HCT116 (cell line): Measurements from ENCODE around the gene MAX. TPM values are rescaled to one million over a fixed set of nuclear protein-coding genes. Genes with fewer than 3 reads are reported as not detected.

Experiments used
- ATAC-seq: fragments of 200-7000 bp; cut with Tn5 transposase; 2 replicates; pipeline ENCODE4 v1.9.1; 2020; ENCODE audit warnings: mild to moderate bottlenecking, moderate library complexity
- BruUV-seq: library from RNA; stranded (reverse); fragments of 400-500 nt; replicated peaks from 2 replicates; lab custom pipeline; 2021; lab: Mats Ljungman, UMichigan
- CTCF ChIA-PET: fragments of 300-600 bp; sonication (Branson Sonifier 250); formaldehyde crosslinking; loops from one replicate; lab custom pipeline; 2021; ENCODE audit warnings: antibody characterized with exemption; lab: Charles Lee
- POLR2A ChIA-PET: fragments of 300-600, 350-600 bp; sonication (Branson Sonifier 250); formaldehyde crosslinking; loops from one replicate; lab custom pipeline; 2021; ENCODE audit warnings: antibody characterized with exemption; lab: Charles Lee
- RAD21 ChIA-PET, 2 experiments: fragments of 300-600 bp; sonication (Branson Sonifier 250); formaldehyde crosslinking; loops; one replicate each; lab custom pipeline; 2023; ENCODE audit warnings: low total read pairs in 2 of 2; ENCODE audit not compliant: uncharacterized antibody in 2 of 2, unreplicated experiment in 2 of 2, low non-redundant PET in 1 of 2; lab: Charles Lee
- DNase-seq: peaks from one replicate; pipeline ENCODE4 v3.0.0-alpha.2; 2010; ENCODE audit warnings: low read depth, low spot score
- H2AFZ ChIP-seq: fragments of 200-600 bp; shearing (Covaris generic), sonication (generic); 2 replicates; pipeline ENCODE4 v1.6.1; 2017; ENCODE audit warnings: low read depth, mixed run types, mixed read lengths, antibody characterized with exemption, low read length; ENCODE audit not compliant: poor library complexity, severe bottlenecking
- H3K27ac ChIP-seq: 2 replicates; pipeline ENCODE4 v1.5.1; 2012; ENCODE audit warnings: low read depth, low read length
- H3K27me3 ChIP-seq: fragments of 200-600 bp; sonication (generic); 2 replicates; pipeline ENCODE4 v1.6.1; 2016; ENCODE audit warnings: mixed run types, low read length, mixed read lengths; ENCODE audit not compliant: insufficient read depth
- H3K36me3 ChIP-seq, 2 experiments: fragments of 200-500 bp in 1 of 2; fragments of 200-600 bp in 1 of 2; sonication (Bioruptor generic) in 1 of 2; sonication (generic) in 1 of 2; 2 replicates each; pipeline versions ENCODE4 v1.5.1 to v1.6.1; 2014 to 2016; ENCODE audit warnings: low read length in 2 of 2, inconsistent platforms in 1 of 2, mixed read lengths in 1 of 2, mixed run types in 1 of 2; ENCODE audit not compliant: insufficient read depth in 2 of 2, control insufficient read depth in 1 of 2
- H3K4me1 ChIP-seq, 2 experiments: fragments of 200-600 bp in 1 of 2; sonication (generic) in 1 of 2; 2 replicates each; pipeline versions ENCODE4 v1.5.1 to v1.6.1; 2012 to 2017; ENCODE audit warnings: low read length in 2 of 2, inconsistent platforms in 1 of 2, mild to moderate bottlenecking in 1 of 2, mixed read lengths in 1 of 2, mixed run types in 1 of 2, moderate library complexity in 1 of 2; ENCODE audit not compliant: insufficient read depth in 2 of 2, control insufficient read depth in 1 of 2
- H3K4me2 ChIP-seq: fragments of 200-600 bp; sonication (generic); 2 replicates; pipeline ENCODE4 v1.6.1; 2017; ENCODE audit warnings: mixed run types, low read length, mixed read lengths
- H3K4me3 ChIP-seq, 2 experiments: fragments of 200-600 bp in 1 of 2; sonication (generic) in 1 of 2; replicated peaks in 1 of 2; 2 replicates each; pipeline ENCODE4 v1.5.1; 2011 to 2016; ENCODE audit warnings: low read length in 2 of 2, control low read depth in 1 of 2, low read depth in 1 of 2, mild to moderate bottlenecking in 1 of 2, mixed read lengths in 1 of 2, mixed run types in 1 of 2
- H3K79me2 ChIP-seq: fragments of 200-600 bp; sonication (generic); 2 replicates; pipeline ENCODE4 v1.6.1; 2017; ENCODE audit warnings: mild to moderate bottlenecking, mixed run types, low read length, moderate library complexity, mixed read lengths; ENCODE audit not compliant: insufficient read depth
- H3K9ac ChIP-seq: fragments of 200-600 bp; sonication (generic); 2 replicates; pipeline ENCODE4 v1.6.1; 2016; ENCODE audit warnings: low read length, mixed read lengths
- H3K9me2 ChIP-seq: fragments of 200-600 bp; sonication (generic), shearing (Covaris generic); 2 replicates; pipeline ENCODE4 v1.6.1; 2017; ENCODE audit warnings: mixed run types, mild to moderate bottlenecking, moderate library complexity; ENCODE audit not compliant: insufficient read depth
- H3K9me3 ChIP-seq, 2 experiments: fragments of 200-500 bp in 1 of 2; fragments of 200-600 bp in 1 of 2; sonication (Bioruptor generic) in 1 of 2; sonication (generic) in 1 of 2; 2 replicates each; pipeline ENCODE4 v1.6.1; 2014 to 2017; ENCODE audit warnings: low read length in 2 of 2, mixed read lengths in 2 of 2, inconsistent platforms in 1 of 2, low read depth in 1 of 2, mild to moderate bottlenecking in 1 of 2, mixed run types in 1 of 2, moderate library complexity in 1 of 2; ENCODE audit not compliant: control insufficient read depth in 1 of 2, insufficient read depth in 1 of 2
- H4K20me1 ChIP-seq: fragments of 200-600 bp; sonication (generic), shearing (Covaris generic); 2 replicates; pipeline ENCODE4 v1.6.1; 2017; ENCODE audit warnings: mixed run types, mild to moderate bottlenecking, moderate library complexity; ENCODE audit not compliant: insufficient read depth
- CBX3 ChIP-seq: IDR thresholded peaks from 2 replicates; pipeline ENCODE4 v1.6.1; 2012; ENCODE audit warnings: low read depth
- CEBPB ChIP-seq: IDR thresholded peaks from 2 replicates; pipeline ENCODE4 v1.6.1; 2012; ENCODE audit warnings: low read depth
- EGR1 ChIP-seq: IDR thresholded peaks from 2 replicates; pipeline ENCODE4 v1.6.1; 2012; ENCODE audit warnings: low read depth
- EZH2phosphoT487 ChIP-seq: fragments of 200-600 bp; IDR thresholded peaks from 2 replicates; pipeline ENCODE4 v1.6.1; 2018; ENCODE audit warnings: antibody characterized with exemption, borderline replicate concordance
- FOSL1 ChIP-seq: IDR thresholded peaks from 2 replicates; pipeline ENCODE4 v1.6.1; 2012; ENCODE audit warnings: low read depth
- POLR2AphosphoS5 ChIP-seq: IDR thresholded peaks from 2 replicates; pipeline ENCODE4 v1.6.1; 2011; ENCODE audit warnings: mild to moderate bottlenecking, low read depth, low read length, moderate library complexity
- SIN3A ChIP-seq: IDR thresholded peaks from 2 replicates; pipeline ENCODE4 v1.6.1; 2012; ENCODE audit warnings: low read depth
- TCF7L2 ChIP-seq: IDR thresholded peaks from 2 replicates; pipeline ENCODE4 v1.7.0; 2011; ENCODE audit warnings: borderline replicate concordance, inconsistent platforms; ENCODE audit not compliant: insufficient read depth, insufficient read length; ENCODE audit errors: extremely low read depth
- ZFX ChIP-seq: fragments of 450-650 bp; IDR thresholded peaks from 2 replicates; pipeline ENCODE4 v1.6.1; 2017
- intact Hi-C: fragments of 100-400 bp; cut with micrococcal nuclease; formaldehyde crosslinking; loops from 2 replicates; pipeline ENCODE4 v1.10.0; 2022
- total RNA-seq: library from RNA; stranded (reverse); gene quantifications from one replicate; pipeline ENCODE4 v1.2.1, GENCODE V29; 2021; ENCODE audit not compliant: unreplicated experiment
- TF ChIP-seq, protein P1 (sequence below): IDR thresholded peaks from 2 replicates; pipeline ENCODE4 v1.6.1; 2012
- TF ChIP-seq, protein P2 (sequence below): IDR thresholded peaks from 2 replicates; pipeline ENCODE4 v1.6.1; 2011; ENCODE audit warnings: mild to moderate bottlenecking, low read length, moderate library complexity; ENCODE audit not compliant: insufficient replicate concordance; ENCODE audit errors: extremely low read depth
- TF ChIP-seq, protein P3 (sequence below): IDR thresholded peaks from 2 replicates; pipeline ENCODE4 v1.6.1; 2012; ENCODE audit warnings: low read depth

Gene MAX
- total RNA-seq, 1 experiment from 2014 or later, result 72.6 TPM

DNA sequence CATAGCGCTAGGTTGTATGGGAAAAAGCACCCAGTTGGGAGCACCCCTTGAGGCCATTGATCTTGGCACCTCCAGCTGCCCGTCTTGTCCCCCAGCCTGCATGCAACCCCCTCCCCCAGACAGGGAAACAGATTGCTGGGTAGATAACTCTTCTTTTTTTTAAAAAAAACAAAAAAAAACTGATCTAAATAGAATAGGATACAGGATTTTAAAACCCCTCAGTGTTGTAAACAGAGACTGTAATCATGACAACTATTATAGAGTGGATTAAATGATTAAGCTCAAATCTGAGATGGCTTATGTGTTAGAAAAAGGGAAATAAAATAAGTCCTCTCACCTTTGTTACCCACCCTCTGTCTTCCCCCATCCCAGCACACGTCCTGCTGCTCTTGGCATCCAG is 48.9 kb downstream of the MAX start:
- CTCF ChIA-PET, result no interaction called here
- Histone ChIP-seq H3K27ac (no peak overlapping the region), H3K4me1 (peaks cover 2 to 5% of the 10 kb centered on the region in 2 experiments), H2AFZ (no peak overlapping the region), H3K36me3 (0 out of 4 replicates have a peak, but pooled peaks cover 5 to 6% of the 10 kb centered on the region in 2 experiments), H3K9ac (no peak overlapping the region), H3K4me3 (no peak overlapping the region), H3K9me3 (no peaks in the 10 kb centered on the region), H4K20me1 (no peaks in the 10 kb centered on the region), H3K4me2 (no peak overlapping the region), H3K79me2 (no peaks in the 10 kb centered on the region), H3K9me2 (no peaks in the 10 kb centered on the region), H3K27me3 (no peaks in the 10 kb centered on the region)
- DNase-seq, result no peak
- BruUV-seq, result no TSS peak
- intact Hi-C loops, result no loop called here
- ATAC-seq, result no peak
- TF ChIP-seq SIN3A, result no peak
- TF ChIP-seq, protein P1, sequence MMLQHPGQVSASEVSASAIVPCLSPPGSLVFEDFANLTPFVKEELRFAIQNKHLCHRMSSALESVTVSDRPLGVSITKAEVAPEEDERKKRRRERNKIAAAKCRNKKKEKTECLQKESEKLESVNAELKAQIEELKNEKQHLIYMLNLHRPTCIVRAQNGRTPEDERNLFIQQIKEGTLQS, result no peak
- no peak for TF ChIP-seq CBX3
- no peak for TF ChIP-seq EGR1
- no peak for TF ChIP-seq FOSL1
- TF ChIP-seq CEBPB, result no peak
- no peak for TF ChIP-seq POLR2AphosphoS5
- TF ChIP-seq, protein P2, sequence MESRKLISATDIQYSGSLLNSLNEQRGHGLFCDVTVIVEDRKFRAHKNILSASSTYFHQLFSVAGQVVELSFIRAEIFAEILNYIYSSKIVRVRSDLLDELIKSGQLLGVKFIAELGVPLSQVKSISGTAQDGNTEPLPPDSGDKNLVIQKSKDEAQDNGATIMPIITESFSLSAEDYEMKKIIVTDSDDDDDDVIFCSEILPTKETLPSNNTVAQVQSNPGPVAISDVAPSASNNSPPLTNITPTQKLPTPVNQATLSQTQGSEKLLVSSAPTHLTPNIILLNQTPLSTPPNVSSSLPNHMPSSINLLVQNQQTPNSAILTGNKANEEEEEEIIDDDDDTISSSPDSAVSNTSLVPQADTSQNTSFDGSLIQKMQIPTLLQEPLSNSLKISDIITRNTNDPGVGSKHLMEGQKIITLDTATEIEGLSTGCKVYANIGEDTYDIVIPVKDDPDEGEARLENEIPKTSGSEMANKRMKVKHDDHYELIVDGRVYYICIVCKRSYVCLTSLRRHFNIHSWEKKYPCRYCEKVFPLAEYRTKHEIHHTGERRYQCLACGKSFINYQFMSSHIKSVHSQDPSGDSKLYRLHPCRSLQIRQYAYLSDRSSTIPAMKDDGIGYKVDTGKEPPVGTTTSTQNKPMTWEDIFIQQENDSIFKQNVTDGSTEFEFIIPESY, result no peak
- no peak for TF ChIP-seq TCF7L2
- no peak for TF ChIP-seq ZFX
- TF ChIP-seq, protein P3, sequence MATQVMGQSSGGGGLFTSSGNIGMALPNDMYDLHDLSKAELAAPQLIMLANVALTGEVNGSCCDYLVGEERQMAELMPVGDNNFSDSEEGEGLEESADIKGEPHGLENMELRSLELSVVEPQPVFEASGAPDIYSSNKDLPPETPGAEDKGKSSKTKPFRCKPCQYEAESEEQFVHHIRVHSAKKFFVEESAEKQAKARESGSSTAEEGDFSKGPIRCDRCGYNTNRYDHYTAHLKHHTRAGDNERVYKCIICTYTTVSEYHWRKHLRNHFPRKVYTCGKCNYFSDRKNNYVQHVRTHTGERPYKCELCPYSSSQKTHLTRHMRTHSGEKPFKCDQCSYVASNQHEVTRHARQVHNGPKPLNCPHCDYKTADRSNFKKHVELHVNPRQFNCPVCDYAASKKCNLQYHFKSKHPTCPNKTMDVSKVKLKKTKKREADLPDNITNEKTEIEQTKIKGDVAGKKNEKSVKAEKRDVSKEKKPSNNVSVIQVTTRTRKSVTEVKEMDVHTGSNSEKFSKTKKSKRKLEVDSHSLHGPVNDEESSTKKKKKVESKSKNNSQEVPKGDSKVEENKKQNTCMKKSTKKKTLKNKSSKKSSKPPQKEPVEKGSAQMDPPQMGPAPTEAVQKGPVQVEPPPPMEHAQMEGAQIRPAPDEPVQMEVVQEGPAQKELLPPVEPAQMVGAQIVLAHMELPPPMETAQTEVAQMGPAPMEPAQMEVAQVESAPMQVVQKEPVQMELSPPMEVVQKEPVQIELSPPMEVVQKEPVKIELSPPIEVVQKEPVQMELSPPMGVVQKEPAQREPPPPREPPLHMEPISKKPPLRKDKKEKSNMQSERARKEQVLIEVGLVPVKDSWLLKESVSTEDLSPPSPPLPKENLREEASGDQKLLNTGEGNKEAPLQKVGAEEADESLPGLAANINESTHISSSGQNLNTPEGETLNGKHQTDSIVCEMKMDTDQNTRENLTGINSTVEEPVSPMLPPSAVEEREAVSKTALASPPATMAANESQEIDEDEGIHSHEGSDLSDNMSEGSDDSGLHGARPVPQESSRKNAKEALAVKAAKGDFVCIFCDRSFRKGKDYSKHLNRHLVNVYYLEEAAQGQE, result no peak
- TF ChIP-seq EZH2phosphoT487, result no peak
- RAD21 ChIA-PET, result no interaction called here
- POLR2A ChIA-PET, result no interaction called here
